HL-60 (cell line): Measurements from ENCODE around the gene SLFN12L.
"Not testable (repeated sequence)": the region's sequence is repeated elsewhere in the genome, so short reads cannot be mapped to it uniquely, and the experiment has no call there.

Experiments
- GABPA ChIP-seq: IDR thresholded peaks from 2 replicates; pipeline ENCODE4 v1.6.1; 2012; ENCODE audit warnings: low read depth
- SPI1 ChIP-seq: IDR thresholded peaks from 2 replicates; pipeline ENCODE4 v1.6.1; 2012; ENCODE audit warnings: low read depth, mild to moderate bottlenecking, borderline replicate concordance
- TF ChIP-seq, protein P1 (sequence below): IDR thresholded peaks from one replicate; pipeline ENCODE4 v1.5.1; 2011; ENCODE audit warnings: low read length, control low read depth, inconsistent platforms; ENCODE audit not compliant: insufficient read depth
- TF ChIP-seq, protein P2 (sequence below): IDR thresholded peaks from 2 replicates; pipeline ENCODE4 v1.6.1; 2012; ENCODE audit warnings: low read depth; ENCODE audit not compliant: insufficient replicate concordance

DNA sequence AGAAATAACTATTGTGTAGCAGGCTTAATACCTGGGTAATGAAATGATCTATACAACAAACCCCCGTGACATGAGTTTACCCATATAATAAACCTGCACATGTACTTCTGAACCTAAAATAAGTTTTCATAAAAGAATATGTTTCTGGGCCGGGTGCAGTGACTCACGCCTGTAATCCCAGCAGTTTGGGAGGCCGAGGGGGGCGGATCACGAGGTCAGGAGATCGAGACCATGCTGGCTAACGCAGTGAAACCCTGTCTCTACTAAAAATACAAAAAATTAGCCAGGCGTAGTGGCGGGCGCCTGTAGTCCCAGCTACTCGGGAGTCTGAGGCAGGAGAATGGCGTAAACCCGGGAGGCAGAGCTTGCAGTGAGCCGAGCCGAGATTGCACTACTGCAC lies 25.7 kb upstream of the SLFN12L start:
- TF ChIP-seq SPI1, GABPA: not testable (repeated sequence)
- TF ChIP-seq, protein P1, sequence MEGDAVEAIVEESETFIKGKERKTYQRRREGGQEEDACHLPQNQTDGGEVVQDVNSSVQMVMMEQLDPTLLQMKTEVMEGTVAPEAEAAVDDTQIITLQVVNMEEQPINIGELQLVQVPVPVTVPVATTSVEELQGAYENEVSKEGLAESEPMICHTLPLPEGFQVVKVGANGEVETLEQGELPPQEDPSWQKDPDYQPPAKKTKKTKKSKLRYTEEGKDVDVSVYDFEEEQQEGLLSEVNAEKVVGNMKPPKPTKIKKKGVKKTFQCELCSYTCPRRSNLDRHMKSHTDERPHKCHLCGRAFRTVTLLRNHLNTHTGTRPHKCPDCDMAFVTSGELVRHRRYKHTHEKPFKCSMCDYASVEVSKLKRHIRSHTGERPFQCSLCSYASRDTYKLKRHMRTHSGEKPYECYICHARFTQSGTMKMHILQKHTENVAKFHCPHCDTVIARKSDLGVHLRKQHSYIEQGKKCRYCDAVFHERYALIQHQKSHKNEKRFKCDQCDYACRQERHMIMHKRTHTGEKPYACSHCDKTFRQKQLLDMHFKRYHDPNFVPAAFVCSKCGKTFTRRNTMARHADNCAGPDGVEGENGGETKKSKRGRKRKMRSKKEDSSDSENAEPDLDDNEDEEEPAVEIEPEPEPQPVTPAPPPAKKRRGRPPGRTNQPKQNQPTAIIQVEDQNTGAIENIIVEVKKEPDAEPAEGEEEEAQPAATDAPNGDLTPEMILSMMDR, result not testable (repeated sequence)
- TF ChIP-seq, protein P2, sequence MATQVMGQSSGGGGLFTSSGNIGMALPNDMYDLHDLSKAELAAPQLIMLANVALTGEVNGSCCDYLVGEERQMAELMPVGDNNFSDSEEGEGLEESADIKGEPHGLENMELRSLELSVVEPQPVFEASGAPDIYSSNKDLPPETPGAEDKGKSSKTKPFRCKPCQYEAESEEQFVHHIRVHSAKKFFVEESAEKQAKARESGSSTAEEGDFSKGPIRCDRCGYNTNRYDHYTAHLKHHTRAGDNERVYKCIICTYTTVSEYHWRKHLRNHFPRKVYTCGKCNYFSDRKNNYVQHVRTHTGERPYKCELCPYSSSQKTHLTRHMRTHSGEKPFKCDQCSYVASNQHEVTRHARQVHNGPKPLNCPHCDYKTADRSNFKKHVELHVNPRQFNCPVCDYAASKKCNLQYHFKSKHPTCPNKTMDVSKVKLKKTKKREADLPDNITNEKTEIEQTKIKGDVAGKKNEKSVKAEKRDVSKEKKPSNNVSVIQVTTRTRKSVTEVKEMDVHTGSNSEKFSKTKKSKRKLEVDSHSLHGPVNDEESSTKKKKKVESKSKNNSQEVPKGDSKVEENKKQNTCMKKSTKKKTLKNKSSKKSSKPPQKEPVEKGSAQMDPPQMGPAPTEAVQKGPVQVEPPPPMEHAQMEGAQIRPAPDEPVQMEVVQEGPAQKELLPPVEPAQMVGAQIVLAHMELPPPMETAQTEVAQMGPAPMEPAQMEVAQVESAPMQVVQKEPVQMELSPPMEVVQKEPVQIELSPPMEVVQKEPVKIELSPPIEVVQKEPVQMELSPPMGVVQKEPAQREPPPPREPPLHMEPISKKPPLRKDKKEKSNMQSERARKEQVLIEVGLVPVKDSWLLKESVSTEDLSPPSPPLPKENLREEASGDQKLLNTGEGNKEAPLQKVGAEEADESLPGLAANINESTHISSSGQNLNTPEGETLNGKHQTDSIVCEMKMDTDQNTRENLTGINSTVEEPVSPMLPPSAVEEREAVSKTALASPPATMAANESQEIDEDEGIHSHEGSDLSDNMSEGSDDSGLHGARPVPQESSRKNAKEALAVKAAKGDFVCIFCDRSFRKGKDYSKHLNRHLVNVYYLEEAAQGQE, result not testable (repeated sequence)
